Measurements from ENCODE around the gene ZGRF1. TPM values are rescaled to one million over a fixed set of nuclear protein-coding genes. Genes with fewer than 3 reads are reported as not detected.

ZGRF1 gene
- total and polyA plus RNA-seq, 9 of the 15 experiments (the other 6 are each of a cell fraction or from before 2014, with no cell fraction given): 8.8 to 35.2 (median 22.0) TPM

DNA sequence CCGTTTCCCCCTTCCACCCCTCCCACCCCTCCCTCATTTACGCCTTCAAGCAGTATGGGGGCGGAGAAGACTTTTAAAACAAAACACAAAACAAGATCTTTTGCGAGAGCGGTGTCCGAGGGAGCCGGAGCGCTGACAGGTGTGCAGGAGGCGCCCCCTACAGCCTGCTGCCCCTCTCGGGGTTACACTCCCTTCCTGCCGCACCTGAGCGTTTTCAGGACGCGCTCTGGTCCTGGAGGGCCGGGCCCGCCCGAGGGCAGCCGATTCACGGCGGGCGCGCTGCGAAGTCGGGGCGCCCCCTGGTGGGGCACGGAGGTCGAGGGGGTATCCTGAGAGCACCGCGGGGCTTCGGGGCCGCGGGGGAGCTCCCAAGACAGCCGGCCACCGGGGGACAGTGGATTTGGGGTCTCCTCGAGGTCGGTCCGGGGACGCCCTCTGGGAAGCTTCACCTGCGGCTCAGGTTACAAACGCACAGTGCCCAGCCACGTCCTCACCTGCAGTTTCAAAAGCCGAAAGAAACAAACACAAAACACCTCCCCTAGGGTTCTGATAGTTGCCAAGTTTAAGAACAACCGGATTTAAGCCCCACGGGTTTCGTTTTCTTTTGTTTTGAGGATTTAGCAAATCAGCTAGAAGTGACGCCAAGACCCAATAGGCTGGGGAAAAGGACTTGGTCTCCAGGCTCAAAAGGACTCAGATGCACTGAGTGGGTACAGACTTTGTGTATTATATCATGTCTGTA, 112.8 kb downstream of the ZGRF1 start (continued):
- TF ChIP-seq KDM5B (IDR thresholded peaks at IDR 0.05; ENCODE audit: insufficient replicate concordance, low read depth, low read length) (no peak), XRCC5 (IDR thresholded peaks at IDR 0.05; ENCODE audit: low read depth, low read length) (peak; percentile 78; the same call in 1 of the 2 replicates), RAD21 (CRISPR knock-in tag; conservative IDR thresholded peaks at IDR 0.05 in 1 of 2, IDR thresholded peaks at IDR 0.05 in 1 of 2) (peak; percentile 79 to 83), CXXC5 (CRISPR knock-in tag; IDR thresholded peaks at IDR 0.05) (peak; percentile 57), NCOA1 (IDR thresholded peaks at IDR 0.05; ENCODE audit: low read depth) (no peak), POLR2AphosphoS5 (IDR thresholded peaks at IDR 0.05; ENCODE audit: control insufficient read depth, insufficient read depth, low read depth, low read length) (no peak), ZNF589 (CRISPR knock-in tag; IDR thresholded peaks at IDR 0.05; ENCODE audit: low read depth) (no peak), CEBPG (CRISPR knock-in tag; IDR thresholded peaks at IDR 0.05) (no peak), CEBPG (tag; conservative IDR thresholded peaks at IDR 0.05 in 1 of 2, IDR thresholded peaks at IDR 0.05 in 1 of 2) (no peak), CAMTA2 (CRISPR knock-in tag; conservative IDR thresholded peaks at IDR 0.05) (no peak), PRMT5 (CRISPR knock-in tag; IDR thresholded peaks at IDR 0.05) (no peak), EWSR1 (IDR thresholded peaks at IDR 0.05; ENCODE audit: borderline replicate concordance, low read depth, partially characterized antibody) (no peak), ZNF175 (CRISPR knock-in tag; IDR thresholded peaks at IDR 0.05; ENCODE audit: low read depth) (no peak), ARID1B (IDR thresholded peaks at IDR 0.05) (no peak), DDX20 (tag; IDR thresholded peaks at IDR 0.05; ENCODE audit: low read depth) (no peak), YY1 (IDR thresholded peaks at IDR 0.05; ENCODE audit: borderline replicate concordance in 1 of 3, control insufficient read depth in 1 of 3, extremely low read depth in 1 of 3, insufficient read depth in 3 of 3, insufficient read length in 1 of 3, insufficient replicate concordance in 2 of 3, low read depth in 1 of 3, low read length in 2 of 3) (peak in 2 of 3 experiments; percentile 34 to 44), MAZ (CRISPR knock-in tag; conservative IDR thresholded peaks at IDR 0.05 in 1 of 2, IDR thresholded peaks at IDR 0.05 in 1 of 2) (peak; percentile 14 to 70; a peak in 2 of 4 replicates), ZNF785 (CRISPR knock-in tag; IDR thresholded peaks at IDR 0.05) (no peak), MAFK (IDR thresholded peaks at IDR 0.05; ENCODE audit: low read length) (no peak), RFX5 (IDR thresholded peaks at IDR 0.05; ENCODE audit: low read depth, low read length) (no peak), MTA3 (IDR thresholded peaks at IDR 0.05; ENCODE audit: borderline replicate concordance) (no peak), RAD51 (IDR thresholded peaks at IDR 0.05; ENCODE audit: borderline replicate concordance, low read depth) (no peak), FOXK1 (CRISPR knock-in tag; IDR thresholded peaks at IDR 0.05; ENCODE audit: borderline replicate concordance) (no peak), ZBED1 (IDR thresholded peaks at IDR 0.05) (no peak)
- TF ChIP-seq, protein P1, sequence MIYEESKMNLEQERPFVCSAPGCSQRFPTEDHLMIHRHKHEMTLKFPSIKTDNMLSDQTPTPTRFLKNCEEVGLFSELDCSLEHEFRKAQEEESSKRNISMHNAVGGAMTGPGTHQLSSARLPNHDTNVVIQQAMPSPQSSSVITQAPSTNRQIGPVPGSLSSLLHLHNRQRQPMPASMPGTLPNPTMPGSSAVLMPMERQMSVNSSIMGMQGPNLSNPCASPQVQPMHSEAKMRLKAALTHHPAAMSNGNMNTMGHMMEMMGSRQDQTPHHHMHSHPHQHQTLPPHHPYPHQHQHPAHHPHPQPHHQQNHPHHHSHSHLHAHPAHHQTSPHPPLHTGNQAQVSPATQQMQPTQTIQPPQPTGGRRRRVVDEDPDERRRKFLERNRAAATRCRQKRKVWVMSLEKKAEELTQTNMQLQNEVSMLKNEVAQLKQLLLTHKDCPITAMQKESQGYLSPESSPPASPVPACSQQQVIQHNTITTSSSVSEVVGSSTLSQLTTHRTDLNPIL (CRISPR knock-in tag; IDR thresholded peaks at IDR 0.05): no peak
- TF ChIP-seq, protein P2, sequence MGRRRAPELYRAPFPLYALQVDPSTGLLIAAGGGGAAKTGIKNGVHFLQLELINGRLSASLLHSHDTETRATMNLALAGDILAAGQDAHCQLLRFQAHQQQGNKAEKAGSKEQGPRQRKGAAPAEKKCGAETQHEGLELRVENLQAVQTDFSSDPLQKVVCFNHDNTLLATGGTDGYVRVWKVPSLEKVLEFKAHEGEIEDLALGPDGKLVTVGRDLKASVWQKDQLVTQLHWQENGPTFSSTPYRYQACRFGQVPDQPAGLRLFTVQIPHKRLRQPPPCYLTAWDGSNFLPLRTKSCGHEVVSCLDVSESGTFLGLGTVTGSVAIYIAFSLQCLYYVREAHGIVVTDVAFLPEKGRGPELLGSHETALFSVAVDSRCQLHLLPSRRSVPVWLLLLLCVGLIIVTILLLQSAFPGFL (CRISPR knock-in tag; IDR thresholded peaks at IDR 0.05): no peak
